HG02642 (cell line): ENCODE results near the gene TRIO.

ENCODE experiments used
- ATAC-seq: cut with Tn5 transposase; IDR thresholded peaks from one replicate; pipeline ENCODE4 v1.9.1; 2021; ENCODE audit warnings: mild to moderate bottlenecking; ENCODE audit not compliant: unreplicated experiment, poor library complexity

The TRIO gene

GRCh38 chr5:14237317-14238086 is 94.4 kb downstream of the TRIO start:
- no peak for ATAC-seq

GRCh38 chr5:14238272-14238671 is 95.1 kb downstream of the TRIO start:
- ATAC-seq = no peak

DNA sequence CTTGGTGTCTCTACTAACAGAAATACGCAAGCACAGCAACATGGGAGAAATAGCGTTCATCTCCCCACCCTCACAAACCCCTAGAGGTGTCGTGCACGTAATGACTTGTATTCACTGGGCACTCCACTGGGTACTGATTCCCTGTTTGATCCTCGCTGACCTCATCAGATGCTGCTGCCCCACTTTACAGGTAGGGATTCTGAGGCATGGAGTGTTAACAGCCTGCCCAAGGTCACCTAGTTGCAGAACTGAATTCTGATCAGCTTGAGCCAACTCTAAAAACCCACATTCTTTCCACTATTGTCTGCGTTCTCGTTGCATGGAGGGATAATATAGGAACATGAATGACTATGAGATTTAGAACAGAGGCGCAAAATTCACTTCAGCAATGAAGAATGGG is 96.3 kb downstream of the TRIO start:
- no peak for ATAC-seq

GRCh38 chr5:14239951-14240350 is 96.8 kb downstream of the TRIO start:
- ATAC-seq = no peak

GRCh38 chr5:14240359-14240758 is 97.2 kb downstream of the TRIO start:
- no peak for ATAC-seq

DNA sequence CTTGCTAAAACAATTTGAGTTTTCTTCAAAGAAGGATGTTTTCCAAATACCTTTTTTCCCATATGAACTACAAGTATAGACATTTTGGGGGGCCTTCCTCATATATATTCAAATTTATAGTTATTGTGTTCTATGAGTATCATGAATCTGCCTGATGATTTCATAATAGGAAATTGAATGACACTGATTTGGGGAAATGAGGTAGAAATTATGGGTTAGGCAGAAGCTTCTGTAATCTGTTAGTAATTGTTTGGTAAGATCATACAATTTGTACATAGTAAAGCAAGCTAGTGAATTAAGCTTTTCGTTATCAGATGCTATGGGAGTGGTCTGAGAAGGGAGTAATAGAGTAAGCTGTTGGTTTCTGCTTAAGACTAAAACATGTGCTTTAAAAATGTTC is 98.0 kb downstream of the TRIO start:
- no peak for ATAC-seq

DNA sequence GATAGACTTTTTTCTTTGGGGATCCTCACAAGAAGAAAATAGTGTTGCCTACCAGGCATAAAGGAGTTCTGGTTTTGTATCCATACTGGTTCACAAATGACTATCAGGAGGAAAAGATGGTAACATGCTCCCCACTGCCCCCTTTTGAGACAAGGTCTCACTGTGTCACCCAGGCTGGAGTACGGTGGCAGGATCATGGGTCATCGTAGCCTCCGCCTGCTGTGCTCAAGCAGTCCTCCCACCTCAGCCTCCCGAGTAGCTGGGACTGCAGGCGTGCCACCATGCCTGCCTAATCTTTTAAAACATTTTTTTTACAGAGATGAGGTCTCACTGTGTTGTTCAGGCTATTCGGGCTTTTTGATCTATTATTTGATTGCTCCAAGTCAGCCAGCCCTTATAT is 99.3 kb downstream of the TRIO start:
- ATAC-seq = no peak

GRCh38 chr5:14242871-14243383 is 99.8 kb downstream of the TRIO start:
- no peak for ATAC-seq

DNA sequence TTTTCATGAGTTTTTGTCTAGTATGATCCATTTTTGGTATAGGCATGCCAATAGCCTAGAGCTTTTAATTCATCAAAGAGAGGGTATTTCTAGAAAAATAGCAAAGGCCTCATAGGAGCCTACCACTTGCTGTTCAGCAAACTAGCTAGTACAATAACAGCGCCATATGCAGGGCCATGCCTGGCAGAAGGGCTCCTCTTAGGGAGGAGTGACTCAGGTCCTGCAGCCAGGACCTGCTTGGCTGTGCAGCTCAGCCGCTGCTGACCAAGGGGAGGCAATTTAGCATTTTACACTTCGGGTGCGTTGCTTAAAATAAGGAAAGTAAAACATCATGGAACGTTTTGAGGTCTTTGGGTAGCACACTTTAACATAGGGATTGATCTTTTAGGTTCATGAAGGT is 100.6 kb downstream of the TRIO start:
- ATAC-seq = no peak

GRCh38 chr5:14244721-14245120 is 101.6 kb downstream of the TRIO start:
- no peak for ATAC-seq

DNA sequence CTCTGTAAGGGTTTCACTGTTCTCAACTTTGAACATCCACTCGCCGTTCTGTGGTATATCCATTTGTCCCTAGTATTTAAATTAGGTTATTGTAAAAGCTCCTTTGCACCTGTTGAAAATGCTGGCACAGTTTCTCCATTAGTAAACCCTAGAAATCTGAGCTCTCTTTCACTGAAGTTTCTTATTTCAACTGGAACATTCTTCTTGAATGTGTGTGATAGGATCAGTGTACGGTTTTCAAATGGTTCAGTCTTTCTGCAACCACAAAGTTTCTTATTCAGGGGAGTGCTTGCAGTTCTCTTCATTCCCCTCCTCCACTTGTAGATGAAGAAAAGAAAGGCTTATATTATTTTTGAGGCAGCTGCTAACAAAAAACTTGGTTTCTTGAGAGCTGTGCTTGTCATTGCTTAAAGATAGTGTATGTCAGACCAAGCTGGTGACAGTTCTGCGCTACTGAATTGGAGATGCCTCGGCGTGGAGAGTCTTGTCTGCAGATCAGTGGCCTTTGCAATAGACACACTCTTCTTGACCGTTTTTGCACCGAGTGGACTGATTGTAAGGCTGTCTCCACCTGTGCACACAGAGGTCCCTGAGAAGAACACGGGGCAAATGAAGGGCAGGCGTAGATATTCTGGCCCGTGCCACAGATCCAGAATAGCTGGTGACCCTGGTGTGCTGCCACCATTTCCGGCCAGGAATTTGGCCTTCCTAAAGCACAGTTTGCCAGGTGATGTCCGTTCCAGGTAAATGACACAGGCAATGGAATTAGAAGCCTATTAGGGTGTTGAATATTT is 102.2 kb downstream of the TRIO start:
- no peak for ATAC-seq

DNA sequence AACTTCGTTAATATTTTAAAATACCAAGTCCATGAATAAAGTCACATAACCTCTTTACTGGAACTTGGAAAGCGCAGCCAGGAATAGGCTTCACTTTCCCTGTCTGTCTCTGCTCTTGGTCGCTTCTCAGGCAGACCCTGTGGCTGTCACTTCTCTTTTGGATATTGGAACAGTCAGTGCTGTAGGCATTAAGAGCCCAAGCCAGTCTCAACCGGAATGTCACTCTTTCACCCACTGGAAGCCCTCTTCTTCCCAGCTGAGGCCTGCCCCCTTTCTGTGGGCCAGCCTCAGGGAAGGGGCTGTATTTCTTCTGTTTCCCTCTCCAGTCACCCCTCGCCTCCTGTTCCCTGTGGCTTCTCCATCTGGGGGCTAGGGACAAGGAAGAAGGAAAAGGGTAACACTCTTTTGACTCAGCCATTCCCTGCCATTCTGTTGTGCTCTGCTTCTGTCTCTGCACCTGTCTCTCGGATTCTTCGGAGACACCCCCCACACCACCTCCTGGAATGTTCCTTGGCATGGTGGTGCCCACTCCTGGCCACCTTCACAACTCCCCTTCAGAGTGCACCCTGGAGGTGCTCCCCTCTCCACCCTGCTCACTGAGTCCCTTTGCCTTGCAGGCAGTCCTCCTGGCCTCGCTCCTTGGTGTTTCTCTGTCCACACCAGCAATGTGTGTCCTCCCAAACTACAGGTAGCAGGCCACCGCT is 103.4 kb downstream of the TRIO start:
- ATAC-seq = no peak

DNA sequence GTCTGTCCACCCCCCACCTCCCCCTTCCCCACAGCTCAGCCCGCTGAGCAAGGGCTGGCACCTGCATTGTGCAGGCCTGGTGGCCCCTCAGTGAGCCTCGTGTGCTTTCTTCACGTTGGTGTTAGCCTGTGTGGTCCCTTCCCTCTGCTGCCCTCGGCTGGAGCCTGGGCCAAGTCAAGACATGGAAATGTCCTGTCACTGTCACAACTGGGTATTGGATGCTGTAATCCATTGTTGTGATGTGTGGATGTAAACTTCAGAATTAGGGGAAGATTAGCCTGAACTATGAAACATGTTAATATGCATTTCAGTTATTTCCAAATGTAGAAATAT is 103.9 kb downstream of the TRIO start:
- no peak for ATAC-seq

GRCh38 chr5:14249258-14250082 is 106.3 kb downstream of the TRIO start:
- ATAC-seq = no peak

DNA sequence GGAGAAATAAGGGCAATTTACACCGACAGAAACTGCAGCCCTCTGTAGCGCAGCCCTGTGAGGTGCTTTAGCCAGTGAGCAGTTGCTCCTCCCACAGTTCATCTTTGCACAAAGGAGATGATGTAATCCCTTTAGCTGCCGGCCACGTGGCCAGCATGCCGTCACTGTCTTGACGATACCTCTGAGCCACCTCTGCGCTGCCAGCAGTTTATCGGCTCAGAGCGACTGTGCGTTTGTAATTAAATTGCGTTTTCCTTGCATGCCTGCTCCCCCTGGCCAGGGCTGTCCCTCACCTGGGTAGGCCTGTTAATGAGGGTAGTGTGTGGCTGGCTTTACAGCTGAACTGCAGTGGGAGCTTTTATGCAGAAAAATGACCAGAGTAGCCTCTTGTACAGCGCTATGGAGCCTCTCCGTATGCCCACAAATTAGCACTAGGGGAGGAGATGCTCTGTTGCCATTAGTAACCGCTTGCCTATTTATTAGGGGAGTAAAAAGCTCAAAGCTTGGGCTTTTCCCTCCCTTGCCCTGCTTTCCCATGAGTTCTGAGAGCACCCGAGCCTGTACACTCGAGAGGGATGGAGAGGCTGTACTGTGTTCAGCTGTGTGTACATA is 107.0 kb downstream of the TRIO start:
- no peak for ATAC-seq

- ATAC-seq = peak; percentile 58
Observed at GRCh38 chr5:14250748-14251701, 107.9 kb downstream of the TRIO start.

GRCh38 chr5:14251733-14252132 is 108.6 kb downstream of the TRIO start:
- peak; percentile 51 for ATAC-seq

- ATAC-seq = no peak
Observed at GRCh38 chr5:14252793-14253192, 109.7 kb downstream of the TRIO start.

GRCh38 chr5:14254686-14255085 is 111.5 kb downstream of the TRIO start:
- no peak for ATAC-seq
